Left ventricle myocardium inferior (tissue), 1 donor: ENCODE results near the gene ABCA3. TPM values are rescaled to one million over a fixed set of nuclear protein-coding genes. Genes with fewer than 3 reads are reported as not detected.

Experiments used
- DNase-seq: peaks from one replicate; pipeline ENCODE4 v3.0.0-alpha.2; 2020
- H3K27ac ChIP-seq: fragments of 200-600 bp; replicated peaks from 2 replicates; pipeline ENCODE4 v1.8.0; 2021
- H3K27me3 ChIP-seq: fragments of 200-600 bp; 2 replicates; pipeline ENCODE4 v1.8.0; 2021; ENCODE audit warnings: low read depth
- H3K36me3 ChIP-seq: fragments of 200-600 bp; 2 replicates; pipeline ENCODE4 v1.8.0; 2021
- H3K4me1 ChIP-seq: fragments of 200-600 bp; 2 replicates; pipeline ENCODE4 v1.8.0; 2021
- H3K4me3 ChIP-seq: fragments of 200-600 bp; 2 replicates; pipeline ENCODE4 v1.8.0; 2021; ENCODE audit warnings: mild to moderate bottlenecking, moderate library complexity
- H3K9me3 ChIP-seq: fragments of 200-600 bp; replicated peaks from 2 replicates; pipeline ENCODE4 v1.8.0; 2021
- intact Hi-C: fragments of 100-400 bp; cut with micrococcal nuclease; formaldehyde crosslinking; loops from one replicate; pipeline ENCODE4 v1.11.0; 2022
- total RNA-seq: library from RNA; stranded (reverse); fragmentation: NEBNext Ultra II Directional; extraction: Animal tissue kit (Norgen Biotek cat#: 25700); gene quantifications from one replicate; pipeline ENCODE4 v1.2.1, GENCODE V29; 2021
- TF ChIP-seq, protein P1 (sequence below): fragments of 200-600 bp; IDR thresholded peaks from 2 replicates; pipeline ENCODE4 v1.8.0; 2021; ENCODE audit warnings: antibody characterized with exemption, mild to moderate bottlenecking, borderline replicate concordance
- donor health status: DM: no; HTN: yes; CAD: no; lungs with severe emphysema.

The ABCA3 gene
- total RNA-seq, 1 donor from 2014 or later = 6.9 TPM

DNA sequence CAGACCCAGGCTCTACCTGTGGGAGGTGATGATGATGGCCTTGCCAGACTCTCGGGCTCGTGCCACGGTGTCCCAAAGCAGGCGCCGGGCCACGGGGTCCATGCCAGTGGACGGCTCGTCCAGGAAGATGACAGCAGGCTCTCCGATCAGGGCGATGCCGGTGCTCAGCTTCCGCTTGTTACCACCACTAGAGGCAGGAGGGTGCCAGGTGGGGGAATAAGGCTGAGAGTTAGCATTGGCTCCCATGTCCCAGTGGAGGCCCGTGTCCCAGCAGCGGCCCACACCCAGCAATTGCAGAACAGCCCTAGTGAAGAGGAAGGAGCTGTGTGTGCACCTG lies 62.3 kb downstream of the ABCA3 start:
- Histone ChIP-seq H3K27ac (no peak overlapping the region), H3K4me1 (no peaks in the 10 kb centered on the region), H3K36me3 (peaks cover 22% of the 10 kb centered on the region), H3K9me3 (no peaks in the 10 kb centered on the region), H3K4me3 (no peak overlapping the region), H3K27me3 (no peaks in the 10 kb centered on the region)
- intact Hi-C loops = no loop called here
- DNase-seq = no peak
- TF ChIP-seq, protein P1, sequence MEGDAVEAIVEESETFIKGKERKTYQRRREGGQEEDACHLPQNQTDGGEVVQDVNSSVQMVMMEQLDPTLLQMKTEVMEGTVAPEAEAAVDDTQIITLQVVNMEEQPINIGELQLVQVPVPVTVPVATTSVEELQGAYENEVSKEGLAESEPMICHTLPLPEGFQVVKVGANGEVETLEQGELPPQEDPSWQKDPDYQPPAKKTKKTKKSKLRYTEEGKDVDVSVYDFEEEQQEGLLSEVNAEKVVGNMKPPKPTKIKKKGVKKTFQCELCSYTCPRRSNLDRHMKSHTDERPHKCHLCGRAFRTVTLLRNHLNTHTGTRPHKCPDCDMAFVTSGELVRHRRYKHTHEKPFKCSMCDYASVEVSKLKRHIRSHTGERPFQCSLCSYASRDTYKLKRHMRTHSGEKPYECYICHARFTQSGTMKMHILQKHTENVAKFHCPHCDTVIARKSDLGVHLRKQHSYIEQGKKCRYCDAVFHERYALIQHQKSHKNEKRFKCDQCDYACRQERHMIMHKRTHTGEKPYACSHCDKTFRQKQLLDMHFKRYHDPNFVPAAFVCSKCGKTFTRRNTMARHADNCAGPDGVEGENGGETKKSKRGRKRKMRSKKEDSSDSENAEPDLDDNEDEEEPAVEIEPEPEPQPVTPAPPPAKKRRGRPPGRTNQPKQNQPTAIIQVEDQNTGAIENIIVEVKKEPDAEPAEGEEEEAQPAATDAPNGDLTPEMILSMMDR = no peak

GRCh38 chr16:2277466-2278271 lies 62.9 kb downstream of the ABCA3 start:
- Histone ChIP-seq H3K4me1 (no peaks in the 10 kb centered on the region), H3K36me3 (peaks cover 16% of the 10 kb centered on the region), H3K4me3 (no peak overlapping the region), H3K27ac (no peak overlapping the region), H3K9me3 (no peaks in the 10 kb centered on the region), H3K27me3 (no peaks in the 10 kb centered on the region)
- intact Hi-C loops = no loop called here
- TF ChIP-seq, protein P1 = no peak
- DNase-seq = no peak

DNA sequence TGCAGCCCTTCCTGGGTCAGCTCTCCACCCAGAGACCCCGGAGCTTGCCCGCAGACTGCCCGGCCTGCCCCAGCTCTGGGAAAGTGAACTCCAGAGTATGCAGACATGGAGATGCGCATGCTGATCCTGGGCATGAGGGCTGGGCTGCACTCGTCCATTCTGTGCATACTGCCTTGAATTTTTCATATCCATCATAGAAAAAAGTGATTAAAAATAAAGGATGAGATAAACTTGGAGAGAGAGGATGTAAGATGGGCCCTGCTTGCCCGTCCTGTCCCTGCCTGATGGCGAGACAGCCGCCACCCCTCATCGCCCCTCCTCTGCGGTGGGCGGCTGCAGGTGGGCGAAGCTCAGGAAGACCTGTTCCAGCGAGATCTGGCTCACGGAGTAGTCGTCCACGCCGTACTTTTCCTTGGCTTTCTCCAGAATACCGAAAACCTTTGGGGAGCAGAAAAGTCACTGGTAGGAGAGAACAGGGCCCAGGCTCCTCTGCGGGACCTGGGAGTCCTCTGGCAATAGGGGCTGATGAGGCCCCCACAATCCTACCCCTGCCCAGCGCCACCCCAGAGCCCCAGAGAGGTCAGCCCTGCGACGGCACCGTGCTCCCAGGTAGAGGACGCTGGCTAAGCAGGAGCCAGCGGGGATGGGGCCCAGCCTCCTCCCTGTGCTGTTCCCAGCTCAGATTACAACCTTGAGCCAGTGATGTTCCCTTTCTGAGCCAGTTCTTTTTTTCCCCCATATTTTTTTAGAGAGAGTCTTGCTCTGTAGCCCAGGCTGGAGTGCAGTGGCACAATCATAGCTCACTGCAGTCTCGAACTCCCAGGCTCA lies 63.9 kb downstream of the ABCA3 start:
- Histone ChIP-seq H3K27ac (no peak overlapping the region), H3K4me1 (no peaks in the 10 kb centered on the region), H3K4me3 (no peak overlapping the region), H3K36me3 (peaks cover 13% of the 10 kb centered on the region), H3K9me3 (no peaks in the 10 kb centered on the region), H3K27me3 (no peaks in the 10 kb centered on the region)
- no peak for DNase-seq
- intact Hi-C loops = no loop called here
- TF ChIP-seq, protein P1 = no peak

- peaks cover 11% of the 10 kb centered on the region for H3K36me3 ChIP-seq
- TF ChIP-seq, protein P1 = no peak
- no peaks in the 10 kb centered on the region for H3K27me3 ChIP-seq
- no peak overlapping the region for H3K27ac ChIP-seq
- peak; percentile 51 for DNase-seq
- H3K4me1 ChIP-seq = no peaks in the 10 kb centered on the region
- H3K9me3 ChIP-seq = no peaks in the 10 kb centered on the region
- H3K4me3 ChIP-seq = no peak overlapping the region
- intact Hi-C loops = no loop called here
These were observed 64.8 kb downstream of the ABCA3 start for GRCh38 chr16:2275476-2276367.

DNA sequence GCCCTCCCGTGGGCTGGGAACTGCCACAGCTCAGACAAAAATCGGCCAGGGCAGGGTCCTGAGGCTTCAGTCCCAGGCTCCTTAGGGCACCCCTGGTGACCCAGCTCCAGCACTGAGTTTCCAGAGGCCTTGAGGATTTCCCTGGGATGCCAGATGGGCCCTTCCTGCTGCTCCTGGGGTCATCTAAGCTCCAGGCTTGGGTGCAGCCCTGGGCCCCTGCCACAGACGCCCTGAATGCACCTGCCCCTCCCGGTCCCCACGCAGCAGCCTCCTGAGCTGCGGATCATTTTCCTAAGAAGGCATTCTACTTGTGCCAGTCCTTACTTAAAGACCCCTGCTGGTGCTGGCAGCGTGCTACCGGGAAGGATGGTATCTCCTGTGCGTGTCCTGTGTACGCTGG lies 66.6 kb downstream of the ABCA3 start:
- Histone ChIP-seq H3K27ac (no peak overlapping the region), H3K36me3 (no peaks in the 10 kb centered on the region), H3K27me3 (no peaks in the 10 kb centered on the region), H3K4me3 (no peak overlapping the region), H3K4me1 (peaks cover 11% of the 10 kb centered on the region), H3K9me3 (no peaks in the 10 kb centered on the region)
- TF ChIP-seq, protein P1 = no peak
- DNase-seq = no peak
- intact Hi-C loops = no loop called here
